DOHH2 (cell line): Measurements from ENCODE around the gene COL25A1.

Experiments used
- EZH2phosphoT487 ChIP-seq: fragments of 200-600 bp; sonication (generic); IDR thresholded peaks from 2 replicates; pipeline ENCODE4 v1.6.1; 2017; ENCODE audit warnings: borderline replicate concordance, mild to moderate bottlenecking, antibody characterized with exemption, low read length, moderate library complexity, mixed read lengths
- TF ChIP-seq, protein P1 (sequence below): fragments of 200-600 bp; sonication (generic); IDR thresholded peaks from one replicate; pipeline ENCODE4 v1.5.1; 2014; ENCODE audit warnings: antibody characterized with exemption, mild to moderate bottlenecking, low read depth, low read length; ENCODE audit not compliant: poor library complexity, severe bottlenecking

DNA sequence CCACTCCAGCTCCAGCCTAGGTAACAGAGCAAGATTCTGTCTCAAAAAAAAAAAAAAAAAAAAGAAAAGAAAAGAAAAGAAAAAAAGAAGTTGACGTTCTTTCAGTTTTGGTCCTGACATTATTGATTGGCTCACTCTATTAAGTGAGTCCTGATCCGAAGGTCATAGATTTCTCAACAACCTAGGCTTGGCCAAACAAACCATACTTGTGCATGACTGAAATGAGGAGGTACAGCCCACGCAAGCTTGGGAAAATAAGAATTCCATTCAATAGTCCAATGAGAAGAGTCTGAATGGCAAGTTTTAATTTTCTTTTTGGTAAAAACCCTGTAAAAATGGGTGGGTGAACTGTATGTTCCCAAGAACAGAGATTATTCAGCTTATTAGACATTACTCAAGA, 536.4 kb downstream of the COL25A1 start:
- TF ChIP-seq, protein P1, sequence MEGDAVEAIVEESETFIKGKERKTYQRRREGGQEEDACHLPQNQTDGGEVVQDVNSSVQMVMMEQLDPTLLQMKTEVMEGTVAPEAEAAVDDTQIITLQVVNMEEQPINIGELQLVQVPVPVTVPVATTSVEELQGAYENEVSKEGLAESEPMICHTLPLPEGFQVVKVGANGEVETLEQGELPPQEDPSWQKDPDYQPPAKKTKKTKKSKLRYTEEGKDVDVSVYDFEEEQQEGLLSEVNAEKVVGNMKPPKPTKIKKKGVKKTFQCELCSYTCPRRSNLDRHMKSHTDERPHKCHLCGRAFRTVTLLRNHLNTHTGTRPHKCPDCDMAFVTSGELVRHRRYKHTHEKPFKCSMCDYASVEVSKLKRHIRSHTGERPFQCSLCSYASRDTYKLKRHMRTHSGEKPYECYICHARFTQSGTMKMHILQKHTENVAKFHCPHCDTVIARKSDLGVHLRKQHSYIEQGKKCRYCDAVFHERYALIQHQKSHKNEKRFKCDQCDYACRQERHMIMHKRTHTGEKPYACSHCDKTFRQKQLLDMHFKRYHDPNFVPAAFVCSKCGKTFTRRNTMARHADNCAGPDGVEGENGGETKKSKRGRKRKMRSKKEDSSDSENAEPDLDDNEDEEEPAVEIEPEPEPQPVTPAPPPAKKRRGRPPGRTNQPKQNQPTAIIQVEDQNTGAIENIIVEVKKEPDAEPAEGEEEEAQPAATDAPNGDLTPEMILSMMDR, result no peak
- TF ChIP-seq EZH2phosphoT487, result no peak
